Measurements from ENCODE around the gene CACNA1D.

CACNA1D gene

DNA sequence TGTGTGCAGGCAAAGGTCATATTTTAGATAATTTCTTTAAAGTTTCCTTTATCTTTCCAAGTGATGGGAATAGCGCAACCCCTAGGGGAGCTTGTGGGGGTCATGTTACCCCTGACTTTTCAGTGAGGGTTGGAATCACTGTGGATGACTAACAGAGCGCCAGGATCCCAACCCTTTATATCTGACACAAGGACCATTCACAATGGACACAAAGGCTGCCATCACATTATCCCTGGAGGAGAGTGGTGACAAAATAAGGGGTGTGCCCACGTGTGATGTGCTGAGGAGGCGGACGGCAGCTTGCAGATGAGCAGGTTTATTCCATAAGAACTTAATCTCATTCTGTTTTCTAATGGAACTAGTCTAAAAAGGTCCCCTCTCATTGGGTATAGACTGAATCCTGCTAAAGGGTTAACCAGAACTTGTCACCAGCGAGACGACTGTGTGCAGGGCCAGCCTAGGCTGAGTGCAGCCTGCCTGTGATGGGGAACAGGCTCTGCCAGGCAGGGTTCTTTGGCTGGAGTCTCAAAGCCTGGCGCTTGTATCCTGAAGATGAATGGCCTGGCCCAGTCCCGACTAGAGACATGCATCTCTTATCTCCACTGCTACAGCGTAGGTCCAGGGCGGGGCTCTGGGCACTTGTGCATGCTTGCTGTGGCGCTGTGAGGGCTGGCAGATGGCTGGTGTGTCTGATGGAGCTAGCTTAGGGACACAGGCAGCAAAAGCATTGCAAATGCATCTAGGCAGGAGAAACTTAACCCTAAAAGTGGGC lies 301.6 kb downstream of the CACNA1D start:
- no peak overlapping the region for H3K4me3 ChIP-seq (ENCODE audit: control insufficient read depth, low read depth, low read length)
- TF ChIP-seq, protein P1, sequence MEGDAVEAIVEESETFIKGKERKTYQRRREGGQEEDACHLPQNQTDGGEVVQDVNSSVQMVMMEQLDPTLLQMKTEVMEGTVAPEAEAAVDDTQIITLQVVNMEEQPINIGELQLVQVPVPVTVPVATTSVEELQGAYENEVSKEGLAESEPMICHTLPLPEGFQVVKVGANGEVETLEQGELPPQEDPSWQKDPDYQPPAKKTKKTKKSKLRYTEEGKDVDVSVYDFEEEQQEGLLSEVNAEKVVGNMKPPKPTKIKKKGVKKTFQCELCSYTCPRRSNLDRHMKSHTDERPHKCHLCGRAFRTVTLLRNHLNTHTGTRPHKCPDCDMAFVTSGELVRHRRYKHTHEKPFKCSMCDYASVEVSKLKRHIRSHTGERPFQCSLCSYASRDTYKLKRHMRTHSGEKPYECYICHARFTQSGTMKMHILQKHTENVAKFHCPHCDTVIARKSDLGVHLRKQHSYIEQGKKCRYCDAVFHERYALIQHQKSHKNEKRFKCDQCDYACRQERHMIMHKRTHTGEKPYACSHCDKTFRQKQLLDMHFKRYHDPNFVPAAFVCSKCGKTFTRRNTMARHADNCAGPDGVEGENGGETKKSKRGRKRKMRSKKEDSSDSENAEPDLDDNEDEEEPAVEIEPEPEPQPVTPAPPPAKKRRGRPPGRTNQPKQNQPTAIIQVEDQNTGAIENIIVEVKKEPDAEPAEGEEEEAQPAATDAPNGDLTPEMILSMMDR (conservative IDR thresholded peaks at IDR 0.05; ENCODE audit: control insufficient read depth, insufficient read depth, low read depth, low read length), result no peak
- no peak for DNase-seq (ENCODE audit: low read depth)

DNA sequence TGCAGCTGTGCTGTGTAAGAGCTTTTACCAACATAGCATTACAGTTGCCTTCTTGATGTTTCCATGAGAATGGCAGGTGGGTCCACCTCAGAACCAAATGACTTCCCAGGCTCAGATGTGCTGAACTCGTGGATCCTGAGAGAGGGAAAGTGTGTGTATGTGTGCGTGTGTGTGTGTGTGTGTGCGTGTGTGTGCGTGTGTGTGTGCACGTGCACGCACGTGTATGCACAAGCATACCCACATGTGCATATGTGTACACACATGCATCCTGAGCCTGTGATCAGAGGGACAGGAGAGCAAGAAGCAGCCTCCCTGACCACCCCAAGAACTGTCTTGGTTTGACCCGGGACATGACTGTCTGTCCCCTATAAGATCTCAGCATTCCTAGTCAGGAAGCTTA lies 303.7 kb downstream of the CACNA1D start:
- TF ChIP-seq, protein P1 (conservative IDR thresholded peaks at IDR 0.05; ENCODE audit: control insufficient read depth, insufficient read depth, low read depth, low read length), result no peak
- DNase-seq (ENCODE audit: low read depth), result no peak

DNA sequence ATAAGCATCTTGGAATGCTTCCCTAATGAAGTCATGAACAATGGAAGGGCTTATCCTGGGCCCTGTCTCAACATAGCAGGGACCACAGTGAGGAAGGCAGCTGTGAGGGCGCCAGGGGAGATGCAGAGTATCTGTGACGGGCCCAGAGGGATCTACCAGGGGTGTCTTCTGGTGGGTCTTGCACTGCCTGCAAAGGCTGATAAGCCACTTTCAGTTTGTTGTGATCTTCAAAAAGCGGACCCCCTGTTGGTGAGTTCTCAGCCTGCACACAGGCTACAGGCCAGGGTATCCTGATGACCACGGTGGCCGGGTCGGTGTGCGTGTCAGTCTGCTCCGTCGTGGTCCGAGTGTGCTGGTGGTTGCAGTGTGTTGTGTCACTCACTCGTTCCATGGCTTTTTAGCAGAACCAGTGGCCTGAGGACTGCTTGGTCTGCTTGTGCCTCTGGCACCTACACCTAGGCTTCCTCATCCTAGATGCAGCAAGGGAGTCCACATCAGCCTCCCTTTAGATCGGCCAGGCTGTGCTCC lies 305.0 kb downstream of the CACNA1D start:
- no peak for DNase-seq (ENCODE audit: low read depth)
- TF ChIP-seq, protein P1 (conservative IDR thresholded peaks at IDR 0.05; ENCODE audit: control insufficient read depth, insufficient read depth, low read depth, low read length), result no peak
- H3K4me3 ChIP-seq (ENCODE audit: control insufficient read depth, low read depth, low read length), result no peak overlapping the region

More for the DNA sequence above, 303.7 kb downstream of the CACNA1D start:
- no peak overlapping the region for H3K4me3 ChIP-seq (ENCODE audit: control insufficient read depth, low read depth, low read length)

DNA sequence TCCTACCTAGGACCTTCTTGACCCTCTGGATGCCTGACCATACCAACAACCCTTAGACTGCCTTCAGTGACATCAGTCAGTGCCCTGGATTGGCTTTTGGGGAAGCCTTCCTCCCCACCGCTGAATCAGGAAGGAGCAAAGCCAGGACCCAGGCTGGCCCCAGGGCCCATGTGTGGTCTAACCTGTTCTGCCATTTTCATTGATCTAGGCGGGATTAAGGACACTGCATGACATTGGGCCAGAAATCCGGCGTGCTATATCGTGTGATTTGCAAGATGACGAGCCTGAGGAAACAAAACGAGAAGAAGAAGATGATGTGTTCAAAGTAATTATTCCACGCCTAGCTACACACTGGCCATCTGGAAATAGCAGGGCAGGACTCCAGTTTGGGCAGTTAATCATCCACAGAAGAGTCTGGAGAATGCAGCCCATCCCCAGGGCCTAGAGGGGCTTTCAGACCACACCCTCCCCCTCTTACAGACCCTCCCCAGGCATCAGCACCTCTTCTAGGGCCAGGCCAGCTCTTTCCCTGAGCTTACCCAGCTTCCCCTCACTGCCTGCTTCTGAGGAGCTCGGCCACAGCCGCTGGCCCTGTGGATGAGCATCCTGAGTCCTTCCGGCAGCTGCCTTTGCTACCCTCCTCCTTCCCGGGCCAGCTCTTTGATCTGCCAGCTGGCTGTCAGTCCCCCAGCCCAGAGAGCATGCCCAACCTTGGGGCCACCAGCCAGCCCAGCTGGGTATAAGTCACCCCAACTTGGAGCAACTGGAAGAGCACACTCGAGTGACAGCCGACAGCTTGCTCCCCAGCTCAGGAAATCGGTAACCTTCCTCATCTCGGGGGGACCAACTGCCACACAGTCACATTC lies 305.9 kb downstream of the CACNA1D start:
- no peak for DNase-seq (ENCODE audit: low read depth)
- no peak overlapping the region for H3K4me3 ChIP-seq (ENCODE audit: control insufficient read depth, low read depth, low read length)
- TF ChIP-seq, protein P1 (conservative IDR thresholded peaks at IDR 0.05; ENCODE audit: control insufficient read depth, insufficient read depth, low read depth, low read length), result no peak

DNA sequence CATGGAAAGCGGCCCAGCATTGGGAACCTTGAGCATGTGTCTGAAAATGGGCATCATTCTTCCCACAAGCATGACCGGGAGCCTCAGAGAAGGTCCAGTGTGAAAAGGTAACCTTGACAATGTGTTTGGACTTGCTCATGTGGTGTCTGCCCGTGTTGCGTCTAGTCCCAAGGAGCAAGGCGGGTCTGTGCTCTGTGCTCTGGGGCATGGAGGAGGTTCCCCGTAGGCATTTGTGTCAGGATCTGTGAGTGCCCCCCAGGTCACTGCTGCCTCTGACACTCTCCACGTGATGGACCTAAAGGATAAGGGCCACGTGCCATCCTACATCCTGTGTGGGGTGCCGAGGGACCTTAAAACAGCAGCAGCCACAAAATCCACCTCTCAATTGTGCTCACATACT lies 306.9 kb downstream of the CACNA1D start:
- no peak for DNase-seq (ENCODE audit: low read depth)
- no peak overlapping the region for H3K4me3 ChIP-seq (ENCODE audit: control insufficient read depth, low read depth, low read length)
- TF ChIP-seq, protein P1 (conservative IDR thresholded peaks at IDR 0.05; ENCODE audit: control insufficient read depth, insufficient read depth, low read depth, low read length), result no peak

DNA sequence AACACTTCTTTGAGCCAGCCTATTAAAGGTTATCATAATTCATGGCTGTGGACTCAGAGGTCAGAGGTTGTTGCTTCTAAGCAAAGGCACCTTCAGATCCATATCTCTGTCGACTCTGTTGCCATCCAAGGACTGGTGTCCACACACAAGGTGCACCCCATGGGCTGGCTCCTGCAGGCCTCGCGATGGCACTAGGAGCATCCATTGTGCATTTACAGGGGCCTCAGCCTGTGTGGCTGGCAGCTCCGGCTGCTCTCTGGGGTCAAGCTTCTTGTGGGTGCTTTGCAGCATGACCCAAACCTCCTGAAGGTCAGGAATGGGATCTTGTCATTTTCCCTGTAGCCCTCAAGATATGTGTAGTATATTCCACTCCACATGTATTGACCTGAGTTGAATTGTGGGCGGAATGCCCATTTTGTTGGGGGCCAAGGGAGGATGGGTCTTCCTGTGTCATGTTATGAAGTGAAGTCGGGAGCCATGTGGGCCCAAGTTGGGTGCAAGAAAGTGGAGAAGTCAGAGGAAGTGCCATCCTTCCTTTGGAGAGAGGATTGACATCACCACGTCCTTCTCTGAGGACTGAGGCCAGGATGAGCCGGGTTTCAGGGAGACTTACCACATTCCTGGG lies 308.0 kb downstream of the CACNA1D start:
- TF ChIP-seq, protein P1 (conservative IDR thresholded peaks at IDR 0.05; ENCODE audit: control insufficient read depth, insufficient read depth, low read depth, low read length), result no peak
- H3K4me3 ChIP-seq (ENCODE audit: control insufficient read depth, low read depth, low read length), result no peak overlapping the region
- no peak for DNase-seq (ENCODE audit: low read depth)
